Cardiac muscle cell (in vitro differentiated cells and primary cell): ENCODE data around the gene NFIA. TPM values are rescaled to one million over a fixed set of nuclear protein-coding genes. Genes with fewer than 3 reads are reported as not detected.
"Not testable (repeated sequence)": the region's sequence is repeated elsewhere in the genome, so short reads cannot be mapped to it uniquely, and the experiment has no call there.

Experiments
- DNase-seq, 2 donors: peaks; one replicate each; pipeline versions ENCODE4 v3.0.0 to v3.0.0-alpha.2; 2010 to 2017; ENCODE audit warnings: low read depth in 1 of 2, low spot score in 1 of 2
- H3K27ac ChIP-seq: fragments of 200-600 bp; sonication (generic); 2 replicates; pipeline ENCODE4 v1.5.1; 2016
- H3K27me3 ChIP-seq: fragments of 200-600 bp; sonication (generic); 2 replicates; pipeline ENCODE4 v1.6.0; 2016; ENCODE audit warnings: control low read depth
- H3K36me3 ChIP-seq: fragments of 200-600 bp; sonication (generic); 2 replicates; pipeline ENCODE4 v1.5.1; 2016; ENCODE audit warnings: control low read depth
- H3K4me1 ChIP-seq: fragments of 200-600 bp; sonication (generic); 2 replicates; pipeline ENCODE4 v1.8.1; 2017; ENCODE audit warnings: low read depth, mild to moderate bottlenecking, mixed run types
- H3K4me3 ChIP-seq: fragments of 200-600 bp; sonication (generic); 2 replicates; pipeline ENCODE4 v1.5.1; 2016; ENCODE audit warnings: mild to moderate bottlenecking
- H3K9me3 ChIP-seq: fragments of 200-600 bp; sonication (generic); 2 replicates; pipeline ENCODE4 v1.5.1; 2017; ENCODE audit warnings: low read depth, mild to moderate bottlenecking, control low read depth
- CTCF ChIP-seq: IDR thresholded peaks from 2 replicates; pipeline ENCODE4 v1.5.1; 2012; ENCODE audit warnings: low read depth, mild to moderate bottlenecking, low read length
- polyA plus RNA-seq: library from polyadenylated mRNA; unstranded; fragments of >200 nt; fragmentation: Nextera tagmentation; extraction: Ambion mirVana; gene quantifications from 2 replicates; pipeline ENCODE4 v1.2.1, GENCODE V29; 2016
- total RNA-seq: library from RNA; depleted of rRNA; stranded (reverse); fragments of >200 nt; gene quantifications from 2 replicates; pipeline ENCODE4 v1.2.3, GENCODE V29; 2016

The NFIA gene
- total and polyA plus RNA-seq, 2 experiments from 2014 or later = 10.1 to 12.0 TPM

DNA sequence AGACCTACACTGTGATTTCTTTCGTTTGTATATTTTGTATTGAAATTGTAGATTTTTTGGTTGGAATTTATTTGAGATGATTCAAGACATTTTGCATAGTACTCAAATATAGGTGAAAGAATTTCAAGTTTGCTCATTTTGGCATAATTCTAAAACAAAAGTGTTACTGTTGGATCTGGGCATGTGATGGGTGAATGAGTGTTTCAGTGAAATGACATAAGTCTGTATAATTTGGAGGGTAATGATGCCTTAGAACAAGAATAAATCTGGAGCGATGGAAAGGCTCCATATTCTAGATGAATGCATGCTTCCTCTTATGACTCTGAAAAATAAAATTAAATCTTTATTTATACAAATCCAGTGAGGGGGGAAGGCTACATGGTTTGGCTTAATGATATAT is 41.0 kb downstream of the NFIA start:
- Histone ChIP-seq H3K36me3 (no peaks in the 10 kb centered on the region), H3K4me3 (no peak overlapping the region), H3K4me1 (peaks cover 10% of the 10 kb centered on the region), H3K27ac (no peak overlapping the region), H3K27me3 (no peaks in the 10 kb centered on the region), H3K9me3 (no peaks in the 10 kb centered on the region)
- no peak for TF ChIP-seq CTCF
- no peak for DNase-seq

DNA sequence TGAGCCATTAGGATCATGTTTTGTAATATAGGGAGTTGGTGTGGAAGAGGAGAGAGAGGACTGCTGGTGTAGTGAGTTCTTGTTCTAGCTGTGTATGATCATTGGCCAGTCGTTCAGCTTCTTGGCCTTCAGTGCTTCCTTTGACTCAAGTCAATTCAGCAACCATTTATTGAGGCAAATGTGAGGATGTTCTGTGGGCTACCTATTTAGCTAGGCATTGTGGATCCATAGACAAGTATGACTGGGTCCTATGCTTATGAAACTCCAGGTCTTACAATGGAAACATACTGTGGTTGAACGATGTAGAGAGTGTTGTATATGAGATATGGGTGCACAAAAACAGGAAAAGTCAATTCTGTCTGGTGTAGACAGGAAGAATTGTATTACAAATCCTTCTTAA is 41.7 kb downstream of the NFIA start:
- TF ChIP-seq CTCF = no peak
- no peaks in the 10 kb centered on the region for H3K36me3 ChIP-seq
- H3K27ac ChIP-seq = no peak overlapping the region

DNA sequence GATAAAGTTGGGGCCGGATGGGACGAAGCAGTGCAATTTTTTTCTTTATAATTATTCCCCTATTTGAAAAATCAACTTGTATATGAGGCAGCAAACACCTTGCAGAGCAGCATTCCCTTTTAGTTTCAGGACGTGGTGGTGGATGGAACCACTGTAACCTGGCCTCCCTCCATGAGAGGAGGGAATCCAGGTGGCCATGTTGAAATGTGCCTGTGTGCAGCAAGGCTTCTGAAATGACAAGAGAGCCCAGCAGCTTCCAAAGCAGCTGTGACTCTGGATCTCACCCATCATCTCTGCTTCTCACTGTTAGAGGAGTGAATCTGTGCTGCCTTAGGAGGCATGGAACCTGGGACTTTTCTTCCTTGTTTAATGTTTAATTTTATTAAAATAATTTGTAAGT is 42.3 kb downstream of the NFIA start:
- no peaks in the 10 kb centered on the region for H3K27me3 ChIP-seq
- no peak for DNase-seq
- no peaks in the 10 kb centered on the region for H3K36me3 ChIP-seq
- no peaks in the 10 kb centered on the region for H3K9me3 ChIP-seq
- no peak overlapping the region for H3K27ac ChIP-seq
- TF ChIP-seq CTCF = no peak
- no peak overlapping the region for H3K4me3 ChIP-seq
- H3K4me1 ChIP-seq = peaks cover 10% of the 10 kb centered on the region

More for the DNA sequence above, 41.7 kb downstream of the NFIA start:
- Histone ChIP-seq H3K4me1 (peaks cover 10% of the 10 kb centered on the region), H3K27me3 (no peaks in the 10 kb centered on the region), H3K4me3 (no peak overlapping the region), H3K9me3 (no peaks in the 10 kb centered on the region)
- DNase-seq = no peak

DNA sequence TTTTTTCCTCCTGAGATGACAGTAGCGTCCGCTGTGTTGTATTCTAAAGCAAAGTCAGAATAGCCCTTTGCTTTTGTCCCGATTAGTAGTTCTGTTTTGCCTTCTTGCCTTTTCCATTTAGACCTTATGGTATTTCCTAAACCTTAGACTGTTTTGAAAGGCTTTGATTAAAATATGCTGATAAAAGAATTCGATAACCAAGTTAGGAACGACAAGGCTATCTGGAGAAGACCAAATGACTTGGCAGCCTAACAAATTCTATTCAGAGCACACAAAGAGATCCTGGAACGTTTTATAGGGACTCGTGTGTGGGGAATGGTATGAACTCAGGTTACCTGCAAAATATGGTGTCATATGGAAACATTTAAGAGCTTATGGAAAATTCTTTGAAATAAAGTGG is 42.9 kb downstream of the NFIA start:
- DNase-seq = no peak
- H3K36me3 ChIP-seq = no peaks in the 10 kb centered on the region
- H3K27me3 ChIP-seq = no peaks in the 10 kb centered on the region
- no peaks in the 10 kb centered on the region for H3K9me3 ChIP-seq
- H3K4me3 ChIP-seq = no peak overlapping the region
- TF ChIP-seq CTCF = no peak
- H3K4me1 ChIP-seq = peaks cover 6% of the 10 kb centered on the region
- H3K27ac ChIP-seq = no peak overlapping the region

- TF ChIP-seq CTCF = no peak
- no peak for DNase-seq
- no peaks in the 10 kb centered on the region for H3K9me3 ChIP-seq
- H3K27me3 ChIP-seq = no peaks in the 10 kb centered on the region
- no peak overlapping the region for H3K27ac ChIP-seq
- no peak overlapping the region for H3K4me3 ChIP-seq
- no peaks in the 10 kb centered on the region for H3K4me1 ChIP-seq
- no peaks in the 10 kb centered on the region for H3K36me3 ChIP-seq
Measured at GRCh38 chr1:61125895-61126294, 43.5 kb downstream of the NFIA start.

DNA sequence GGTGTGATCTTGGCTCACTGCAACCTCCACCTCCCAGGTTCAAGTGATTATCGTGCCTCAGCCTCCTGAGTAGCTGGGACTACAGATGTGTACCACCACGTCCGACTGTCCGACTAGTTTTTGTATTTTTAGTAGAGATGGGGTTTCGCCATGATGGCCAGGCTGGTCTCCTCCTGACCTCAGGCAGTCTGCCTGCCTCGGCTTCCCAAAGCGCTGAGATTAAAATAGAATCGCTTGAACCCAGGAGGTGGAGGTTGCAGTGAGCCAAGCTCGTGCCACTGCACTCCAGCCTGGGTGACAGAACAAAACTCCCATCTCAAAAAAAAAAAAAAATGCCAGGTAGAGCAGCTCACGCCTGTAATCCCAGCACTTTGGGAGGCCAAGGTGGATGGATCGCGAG is 44.5 kb downstream of the NFIA start:
- not testable (repeated sequence) for H3K9me3 ChIP-seq, H3K27me3 ChIP-seq, H3K27ac ChIP-seq, H3K4me3 ChIP-seq, DNase-seq, H3K36me3 ChIP-seq, H3K4me1 ChIP-seq
